ENCODE results near the gene TRIO. TPM values are rescaled to one million over a fixed set of nuclear protein-coding genes. Genes with fewer than 3 reads are reported as not detected.

Gene TRIO
- total RNA-seq, 2 experiments from 2014 or later = 3.5 to 6.6 TPM

DNA sequence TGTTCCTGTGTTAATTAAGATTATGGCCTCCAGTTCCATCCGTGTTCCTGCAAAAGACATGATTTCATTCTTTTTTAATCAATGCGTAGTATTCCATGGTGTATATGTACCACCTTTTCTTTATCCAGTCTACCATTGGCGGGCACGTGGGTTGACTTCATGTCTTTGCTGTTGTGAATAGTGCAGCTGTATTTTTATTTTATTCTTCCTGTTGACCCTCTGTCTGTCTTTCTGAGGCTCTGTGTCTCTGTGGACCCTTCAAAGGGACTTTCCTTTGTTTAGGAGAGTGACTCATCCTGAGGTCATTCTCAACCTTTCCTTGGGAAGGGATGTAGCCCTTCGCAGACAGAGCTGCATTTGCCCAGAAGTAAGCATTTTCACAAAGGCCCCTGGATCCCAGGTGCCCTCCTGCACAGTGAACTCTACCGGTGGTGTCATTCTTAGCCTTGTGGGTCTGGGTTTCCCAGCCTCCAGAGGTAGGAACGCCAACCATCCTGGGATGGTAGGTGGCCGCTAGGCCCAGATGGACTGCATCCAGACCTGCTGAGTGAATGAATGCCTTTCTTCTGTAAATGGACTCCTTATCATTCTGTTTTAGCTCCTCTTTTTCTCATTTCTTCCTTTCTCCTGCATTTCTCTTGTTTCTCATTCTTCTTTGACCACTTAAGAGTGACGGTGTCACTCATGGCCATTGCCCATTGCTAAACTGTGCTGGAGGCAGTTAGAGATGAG is 22.4 kb downstream of the TRIO start:
- Mint-ChIP-seq H3K9me3 (ENCODE audit: insufficient read depth) (no peaks in the 10 kb centered on the region), H3K4me1 (ENCODE audit: low read depth) (peaks cover 4% of the 10 kb centered on the region), H3K27me3 (ENCODE audit: low read depth) (peaks cover 9% of the 10 kb centered on the region), H3K4me3 (no peak overlapping the region), H3K36me3 (ENCODE audit: low read depth) (no peaks in the 10 kb centered on the region), H3K27ac (no peak overlapping the region)
- CTCF ChIA-PET = no interaction called here
- DNase-seq (no peak), ATAC-seq (no peak)
- POLR2A ChIA-PET = interaction anchor here (0.5 kb wide), 1 partner anchor 39 kb away, joined by 3 read pairs; no protein-coding TSS in a partner anchor

DNA sequence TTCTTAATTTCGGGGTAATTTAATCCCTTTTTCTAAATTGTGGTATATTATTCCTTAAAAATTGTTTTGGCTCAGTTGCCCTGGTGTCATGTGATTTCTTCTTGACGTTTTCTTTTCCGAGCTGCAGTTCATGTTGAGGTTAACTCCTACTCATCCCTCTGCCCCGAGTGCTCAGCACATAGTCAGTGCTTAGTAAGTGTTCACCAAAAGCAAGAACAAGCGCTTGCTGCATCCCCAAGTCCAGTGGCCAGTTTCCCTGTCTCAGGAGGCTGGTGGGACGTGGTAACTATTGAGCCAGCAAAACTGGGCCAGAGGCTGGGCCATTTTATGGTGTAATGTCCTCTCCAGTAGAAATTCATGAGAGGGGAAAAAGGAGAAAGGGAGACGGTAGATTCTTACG is 23.3 kb downstream of the TRIO start:
- no peak for DNase-seq
- ChIA-PET POLR2A (no interaction called here), CTCF (no interaction called here)
- no peaks in the 10 kb centered on the region for H3K36me3 Mint-ChIP-seq (ENCODE audit: low read depth)
- ATAC-seq = no peak
- peaks cover 9% of the 10 kb centered on the region for H3K27me3 Mint-ChIP-seq (ENCODE audit: low read depth)
- no peak overlapping the region for H3K27ac Mint-ChIP-seq
- H3K9me3 Mint-ChIP-seq (ENCODE audit: insufficient read depth) = no peaks in the 10 kb centered on the region
- H3K4me1 Mint-ChIP-seq (ENCODE audit: low read depth) = peaks cover 4% of the 10 kb centered on the region
- H3K4me3 Mint-ChIP-seq = no peak overlapping the region

DNA sequence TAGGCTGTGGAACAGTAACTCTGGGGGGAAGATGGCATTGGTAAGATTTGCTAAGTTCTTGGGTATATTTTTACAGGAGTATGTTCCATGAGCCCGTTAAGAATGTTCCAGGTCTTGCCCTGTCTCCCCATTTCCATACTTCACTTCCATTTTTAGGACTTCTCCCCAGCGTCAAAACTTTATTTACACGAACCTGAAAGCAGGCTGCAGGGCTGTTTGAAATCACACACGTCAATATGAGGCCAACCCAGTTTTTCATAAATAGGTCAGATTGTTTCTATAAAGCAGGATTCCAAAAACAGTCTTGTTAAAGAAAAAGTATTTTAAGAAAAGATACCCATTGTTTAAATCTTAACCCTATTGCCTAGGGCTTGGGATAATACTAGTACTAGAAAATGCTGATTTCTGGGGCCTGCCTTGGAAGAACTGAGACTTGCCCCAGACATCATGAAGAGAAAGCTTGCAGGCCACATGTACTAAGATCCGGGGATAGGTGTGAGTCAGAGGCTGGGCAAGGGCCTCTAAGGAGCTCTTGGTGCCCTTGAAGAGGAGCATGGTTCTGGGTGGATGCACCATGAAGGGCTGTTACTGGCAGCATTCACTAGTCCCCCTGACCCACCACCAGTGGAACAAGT is 24.2 kb downstream of the TRIO start:
- no peaks in the 10 kb centered on the region for H3K9me3 Mint-ChIP-seq (ENCODE audit: insufficient read depth)
- H3K4me3 Mint-ChIP-seq = no peak overlapping the region
- H3K4me1 Mint-ChIP-seq (ENCODE audit: low read depth) = peaks cover 4% of the 10 kb centered on the region
- ChIA-PET CTCF (no interaction called here), POLR2A (no interaction called here)
- DNase-seq (no peak), ATAC-seq (no peak)
- no peak overlapping the region for H3K27ac Mint-ChIP-seq
- peaks cover 13% of the 10 kb centered on the region for H3K27me3 Mint-ChIP-seq (ENCODE audit: low read depth)
- no peaks in the 10 kb centered on the region for H3K36me3 Mint-ChIP-seq (ENCODE audit: low read depth)

DNA sequence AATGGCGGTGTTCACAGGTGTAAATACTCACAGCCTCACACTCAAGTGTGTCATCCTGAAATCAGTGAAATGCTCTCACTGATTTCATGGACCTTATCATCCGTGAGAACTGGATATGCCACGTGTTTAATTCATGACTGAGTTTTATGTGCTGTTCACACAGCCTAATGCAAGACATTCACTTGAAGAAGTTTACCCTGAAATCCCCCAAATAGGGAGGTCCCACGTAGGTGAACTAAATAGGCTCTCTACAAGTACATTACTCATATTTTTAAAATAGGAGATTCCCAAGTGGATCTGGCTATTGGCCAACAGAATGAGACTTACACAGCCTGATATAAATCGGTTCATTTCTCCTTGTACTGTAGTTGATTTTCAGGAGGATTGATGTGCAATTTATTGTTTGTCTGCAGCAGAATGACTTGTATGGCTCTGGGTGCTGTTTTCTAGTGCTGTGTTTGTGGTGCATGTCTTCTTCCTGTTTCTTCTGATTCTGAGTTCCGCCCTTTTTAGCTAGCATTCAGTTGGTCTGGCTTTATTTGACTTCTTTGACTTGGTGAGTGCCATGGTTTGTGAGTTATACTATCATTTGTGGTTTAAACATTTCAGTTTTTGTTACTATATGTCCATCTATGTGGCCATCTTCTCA is 25.1 kb downstream of the TRIO start:
- no peak overlapping the region for H3K27ac Mint-ChIP-seq
- DNase-seq (no peak), ATAC-seq (no peak)
- H3K27me3 Mint-ChIP-seq (ENCODE audit: low read depth) = peaks cover 18% of the 10 kb centered on the region
- no peaks in the 10 kb centered on the region for H3K9me3 Mint-ChIP-seq (ENCODE audit: insufficient read depth)
- ChIA-PET POLR2A (no interaction called here), CTCF (no interaction called here)
- H3K36me3 Mint-ChIP-seq (ENCODE audit: low read depth) = no peaks in the 10 kb centered on the region
- no peak overlapping the region for H3K4me3 Mint-ChIP-seq
- H3K4me1 Mint-ChIP-seq (ENCODE audit: low read depth) = peaks cover 4% of the 10 kb centered on the region

DNA sequence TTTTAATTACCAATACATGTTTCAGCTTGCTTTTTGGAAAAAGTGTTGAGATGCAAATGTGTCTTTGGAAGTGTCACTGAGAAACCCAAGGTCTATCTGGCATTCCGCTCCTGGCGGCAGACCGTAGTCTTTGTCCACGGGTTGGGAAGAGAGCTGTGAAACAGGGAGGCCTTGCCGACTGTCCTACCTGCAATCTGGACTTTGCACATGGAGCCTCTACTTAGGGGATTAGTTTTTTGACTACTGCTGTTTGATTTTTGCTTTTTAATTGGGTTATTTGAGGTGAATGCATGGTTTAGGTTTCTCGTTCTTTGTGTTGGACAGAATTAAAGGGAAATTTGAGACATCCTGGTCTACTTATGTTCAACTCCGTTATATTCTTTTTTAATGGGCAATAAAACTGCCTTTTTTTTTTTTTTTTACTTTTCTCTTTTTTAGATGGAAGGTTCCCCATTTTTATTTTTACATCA is 25.7 kb downstream of the TRIO start:
- Mint-ChIP-seq H3K4me3 (no peak overlapping the region), H3K9me3 (ENCODE audit: insufficient read depth) (no peaks in the 10 kb centered on the region), H3K4me1 (ENCODE audit: low read depth) (peaks cover 4% of the 10 kb centered on the region), H3K27ac (no peak overlapping the region), H3K27me3 (ENCODE audit: low read depth) (peaks cover 21% of the 10 kb centered on the region), H3K36me3 (ENCODE audit: low read depth) (no peaks in the 10 kb centered on the region)
- ATAC-seq = no peak
- ChIA-PET POLR2A (no interaction called here), CTCF (no interaction called here)
- DNase-seq = no peak

DNA sequence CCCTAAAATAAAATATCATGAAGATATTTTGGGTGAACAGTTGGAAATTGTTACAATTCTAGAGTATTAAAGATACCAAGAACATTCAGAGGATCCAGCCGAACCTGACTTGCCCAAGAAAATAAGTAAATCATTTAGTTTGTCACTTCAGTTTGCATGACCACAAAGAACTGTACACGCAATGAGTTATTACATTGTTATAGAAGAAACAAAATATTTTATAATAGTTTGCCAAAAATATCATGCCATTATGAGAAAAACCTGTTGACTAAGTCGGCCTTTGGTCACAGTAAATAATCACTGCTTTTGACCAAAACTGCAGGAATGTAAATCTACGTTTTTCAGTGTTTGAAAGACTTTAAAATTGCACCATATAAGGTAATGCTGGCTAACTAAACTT is 27.9 kb downstream of the TRIO start:
- no peak overlapping the region for H3K4me3 Mint-ChIP-seq
- H3K36me3 Mint-ChIP-seq (ENCODE audit: low read depth) = no peaks in the 10 kb centered on the region
- no peaks in the 10 kb centered on the region for H3K9me3 Mint-ChIP-seq (ENCODE audit: insufficient read depth)
- CTCF ChIA-PET = no interaction called here
- H3K27me3 Mint-ChIP-seq (ENCODE audit: low read depth) = peaks cover 21% of the 10 kb centered on the region
- DNase-seq (no peak), ATAC-seq (no peak)
- POLR2A ChIA-PET = no interaction called here
- H3K27ac Mint-ChIP-seq = no peak overlapping the region
- peaks cover 4% of the 10 kb centered on the region for H3K4me1 Mint-ChIP-seq (ENCODE audit: low read depth)

DNA sequence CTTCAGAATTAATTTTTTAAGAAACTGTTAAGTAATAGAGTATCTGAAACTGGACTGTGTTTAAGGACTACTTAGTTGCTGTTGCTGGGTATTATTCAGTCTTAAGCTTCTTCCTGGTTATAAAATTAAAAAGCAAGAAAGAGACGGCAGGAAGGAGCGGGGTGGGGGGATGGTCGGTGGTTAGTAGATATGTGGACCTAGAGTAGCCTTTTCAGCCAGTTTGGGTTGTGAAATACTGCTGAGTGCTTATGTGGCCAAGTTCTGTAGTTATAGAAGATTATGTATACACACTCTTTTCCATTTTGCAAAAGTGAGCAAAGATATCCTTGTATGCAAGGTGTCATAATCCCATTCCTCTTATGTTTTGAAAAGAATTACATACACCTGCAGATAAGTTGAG is 28.5 kb downstream of the TRIO start:
- ChIA-PET POLR2A (no interaction called here), CTCF (no interaction called here)
- no peaks in the 10 kb centered on the region for H3K9me3 Mint-ChIP-seq (ENCODE audit: insufficient read depth)
- H3K27ac Mint-ChIP-seq = no peak overlapping the region
- ATAC-seq (no peak), DNase-seq (no peak)
- peaks cover 4% of the 10 kb centered on the region for H3K4me1 Mint-ChIP-seq (ENCODE audit: low read depth)
- H3K27me3 Mint-ChIP-seq (ENCODE audit: low read depth) = peaks cover 21% of the 10 kb centered on the region
- H3K36me3 Mint-ChIP-seq (ENCODE audit: low read depth) = no peaks in the 10 kb centered on the region
- H3K4me3 Mint-ChIP-seq = no peak overlapping the region

DNA sequence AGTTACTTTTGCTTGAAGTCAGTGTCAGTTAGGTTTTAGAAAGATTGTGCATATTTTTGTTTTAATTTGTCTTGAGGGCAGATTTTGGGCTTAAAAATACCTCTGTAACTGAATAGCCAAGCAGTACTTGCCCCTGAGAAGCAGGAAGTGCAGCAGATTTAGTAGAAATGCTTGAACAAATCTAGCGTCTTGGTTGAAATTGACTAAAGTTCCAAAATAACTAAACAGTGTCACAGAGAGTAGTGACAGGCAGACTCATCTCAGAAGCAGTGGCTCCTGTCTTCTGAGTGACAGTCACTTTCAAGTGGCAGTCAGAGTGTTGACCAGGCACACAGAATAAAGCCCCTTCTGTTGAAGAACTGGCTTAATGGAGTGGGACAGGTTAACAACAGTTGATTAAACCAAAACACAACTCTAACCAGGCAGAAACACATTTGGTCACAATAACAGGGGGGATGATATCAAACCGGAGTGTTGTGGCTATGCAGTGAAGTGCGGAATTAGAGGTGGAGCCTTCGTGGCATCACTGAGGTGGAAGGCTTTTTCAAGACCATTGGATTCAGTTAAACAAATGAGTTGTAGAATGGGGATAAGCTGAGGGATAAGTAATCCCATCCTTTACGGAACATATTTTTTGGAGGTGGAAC is 29.1 kb downstream of the TRIO start:
- CTCF ChIA-PET = no interaction called here
- POLR2A ChIA-PET = no interaction called here
- H3K36me3 Mint-ChIP-seq (ENCODE audit: low read depth) = no peaks in the 10 kb centered on the region
- DNase-seq (no peak), ATAC-seq (no peak)
- H3K9me3 Mint-ChIP-seq (ENCODE audit: insufficient read depth) = no peaks in the 10 kb centered on the region
- peaks cover 4% of the 10 kb centered on the region for H3K4me1 Mint-ChIP-seq (ENCODE audit: low read depth)
- H3K27ac Mint-ChIP-seq = no peak overlapping the region
- H3K27me3 Mint-ChIP-seq (ENCODE audit: low read depth) = peaks cover 21% of the 10 kb centered on the region
- no peak overlapping the region for H3K4me3 Mint-ChIP-seq

DNA sequence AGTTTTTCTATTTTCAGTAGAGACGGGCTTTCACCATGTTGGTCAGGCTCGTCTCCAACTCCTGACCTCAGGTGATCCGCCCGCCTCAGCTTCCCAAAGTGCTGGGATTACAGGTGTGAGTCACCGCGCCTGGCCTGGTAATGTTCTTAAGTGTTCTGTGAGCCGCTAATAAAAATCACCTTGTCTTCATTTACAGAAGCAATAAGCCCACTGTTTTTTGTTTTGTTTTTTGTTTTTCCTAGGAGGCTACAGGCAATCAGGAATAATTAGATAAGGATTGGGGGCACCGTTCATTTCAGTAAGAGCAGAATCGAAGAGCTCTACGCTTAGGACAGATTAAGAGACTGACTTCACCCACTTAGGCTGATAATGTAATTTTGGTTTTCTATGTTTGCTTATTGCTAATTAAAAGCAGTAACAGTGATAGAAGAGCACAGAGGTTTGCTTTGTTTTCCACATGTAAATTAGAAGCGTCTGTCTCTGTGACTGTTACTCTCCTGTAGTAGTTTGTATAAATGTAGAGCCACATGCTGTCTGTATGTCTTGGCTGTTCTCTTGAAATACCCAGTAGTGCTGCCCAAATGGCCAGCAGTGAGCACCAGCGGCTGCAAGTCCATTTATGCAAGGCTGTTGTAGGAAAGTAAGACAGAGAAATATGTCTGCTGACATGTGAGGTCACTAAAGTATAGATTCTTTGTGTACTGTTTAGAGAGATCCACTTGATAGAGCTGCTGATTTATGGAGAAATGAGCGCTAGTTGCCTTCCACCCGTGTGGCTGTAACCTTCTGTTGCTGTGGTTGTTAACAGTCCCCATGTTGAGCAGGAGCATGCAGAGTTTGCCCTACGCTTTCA is 30.5 kb downstream of the TRIO start:
- Mint-ChIP-seq H3K9me3 (ENCODE audit: insufficient read depth) (no peaks in the 10 kb centered on the region), H3K4me3 (no peak overlapping the region), H3K27me3 (ENCODE audit: low read depth) (peaks cover 19% of the 10 kb centered on the region), H3K27ac (no peak overlapping the region), H3K4me1 (ENCODE audit: low read depth) (peaks cover under 1% of the 10 kb centered on the region), H3K36me3 (ENCODE audit: low read depth) (no peaks in the 10 kb centered on the region)
- no peak for ATAC-seq
- no peak for DNase-seq
- ChIA-PET POLR2A (no interaction called here), CTCF (no interaction called here)

DNA sequence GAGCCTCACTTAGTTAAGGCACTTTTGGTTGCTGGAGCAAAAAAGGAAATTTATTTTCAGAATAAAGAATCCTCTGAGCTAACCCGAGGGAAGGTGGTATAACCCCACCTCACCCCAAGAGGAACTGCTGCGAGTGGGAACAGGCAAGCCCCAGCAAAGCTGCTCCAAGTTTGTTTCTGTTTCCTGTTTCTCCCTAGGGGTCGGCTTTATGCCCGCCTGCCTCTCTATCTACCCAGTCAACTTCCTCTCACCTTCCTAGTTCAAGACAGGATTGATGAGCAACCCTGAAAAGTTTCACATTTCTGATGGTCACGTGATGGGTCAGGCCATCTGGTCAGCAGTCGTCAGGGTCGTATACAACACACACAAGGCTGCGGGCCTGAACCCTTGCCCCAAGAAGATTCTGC is 31.1 kb downstream of the TRIO start:
- DNase-seq (no peak), ATAC-seq (no peak)
- H3K4me3 Mint-ChIP-seq = no peak overlapping the region
- no peaks in the 10 kb centered on the region for H3K9me3 Mint-ChIP-seq (ENCODE audit: insufficient read depth)
- ChIA-PET CTCF (no interaction called here), POLR2A (no interaction called here)
- no peak overlapping the region for H3K27ac Mint-ChIP-seq
- no peaks in the 10 kb centered on the region for H3K4me1 Mint-ChIP-seq (ENCODE audit: low read depth)
- H3K27me3 Mint-ChIP-seq (ENCODE audit: low read depth) = peaks cover 15% of the 10 kb centered on the region
- no peaks in the 10 kb centered on the region for H3K36me3 Mint-ChIP-seq (ENCODE audit: low read depth)

DNA sequence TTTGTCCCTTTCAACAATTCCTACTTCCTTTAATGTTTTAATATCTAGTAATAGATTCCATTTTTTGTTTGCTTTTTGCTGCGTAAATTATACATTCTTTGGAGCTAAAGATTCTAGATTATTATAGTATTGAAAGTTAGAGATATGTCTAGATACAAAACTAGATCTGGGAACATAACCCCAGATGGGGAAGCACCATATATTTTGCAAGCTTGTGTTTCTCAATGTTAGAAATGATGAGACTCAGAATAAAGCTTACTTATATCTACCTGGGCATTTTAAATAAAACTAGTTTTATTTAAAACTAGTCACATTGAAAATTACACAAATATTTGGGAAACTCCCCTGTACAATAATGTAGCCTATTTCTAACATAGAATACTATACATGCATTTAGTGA is 32.2 kb downstream of the TRIO start:
- ATAC-seq = no peak
- H3K27ac Mint-ChIP-seq = no peak overlapping the region
- CTCF ChIA-PET = no interaction called here
- no peak overlapping the region for H3K4me3 Mint-ChIP-seq
- H3K9me3 Mint-ChIP-seq (ENCODE audit: insufficient read depth) = no peaks in the 10 kb centered on the region
- H3K4me1 Mint-ChIP-seq (ENCODE audit: low read depth) = no peaks in the 10 kb centered on the region
- DNase-seq = no peak
- POLR2A ChIA-PET = interaction anchor here (0.6 kb wide), 1 partner anchor 15 kb away, joined by 3 read pairs; no protein-coding TSS in a partner anchor
- H3K27me3 Mint-ChIP-seq (ENCODE audit: low read depth) = peaks cover 12% of the 10 kb centered on the region
- no peaks in the 10 kb centered on the region for H3K36me3 Mint-ChIP-seq (ENCODE audit: low read depth)
